Astrocyte of the cerebellum (primary cell): ENCODE data around the gene NME8.

Experiments used
- DNase-seq: peaks from one replicate; pipeline ENCODE4 v3.0.0-alpha.2; 2011; ENCODE audit warnings: low read depth
- H3K4me3 ChIP-seq: 2 replicates; pipeline ENCODE4 v1.5.1; 2011; ENCODE audit warnings: mild to moderate bottlenecking, low read depth, low read length, moderate library complexity
- in situ Hi-C: cut with HindIII; loops from 2 replicates; pipeline ENCODE4 v1.10.0; 2017; ENCODE audit warnings: low sequenced_read_pairs
- TF ChIP-seq, protein P1 (sequence below): IDR thresholded peaks from 2 replicates; pipeline ENCODE4 v1.5.1; 2012; ENCODE audit warnings: low read length, low read depth, moderate library complexity, mild to moderate bottlenecking; ENCODE audit errors: missing control alignments

Gene NME8

DNA sequence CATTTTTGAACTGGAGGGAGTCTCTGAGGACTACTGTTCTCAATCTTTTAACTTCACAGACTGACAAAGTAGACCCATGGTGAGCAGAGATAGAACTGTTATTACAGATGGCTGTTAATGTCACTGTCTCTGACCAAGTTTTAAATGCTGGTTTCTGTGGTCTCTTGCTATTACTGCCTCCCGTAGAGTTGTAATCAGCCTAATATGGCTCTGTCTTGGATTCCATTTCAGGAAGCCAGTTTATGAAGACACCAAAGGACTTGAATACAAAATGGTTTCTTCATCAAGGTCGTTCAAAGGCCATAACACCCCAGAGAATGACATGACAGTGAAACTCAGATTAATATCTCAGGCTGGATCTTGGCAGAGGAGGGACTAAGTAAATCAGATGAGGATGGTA is 64.4 kb downstream of the NME8 start:
- peak overlapping the region; percentile 9 for H3K4me3 ChIP-seq
- TF ChIP-seq, protein P1, sequence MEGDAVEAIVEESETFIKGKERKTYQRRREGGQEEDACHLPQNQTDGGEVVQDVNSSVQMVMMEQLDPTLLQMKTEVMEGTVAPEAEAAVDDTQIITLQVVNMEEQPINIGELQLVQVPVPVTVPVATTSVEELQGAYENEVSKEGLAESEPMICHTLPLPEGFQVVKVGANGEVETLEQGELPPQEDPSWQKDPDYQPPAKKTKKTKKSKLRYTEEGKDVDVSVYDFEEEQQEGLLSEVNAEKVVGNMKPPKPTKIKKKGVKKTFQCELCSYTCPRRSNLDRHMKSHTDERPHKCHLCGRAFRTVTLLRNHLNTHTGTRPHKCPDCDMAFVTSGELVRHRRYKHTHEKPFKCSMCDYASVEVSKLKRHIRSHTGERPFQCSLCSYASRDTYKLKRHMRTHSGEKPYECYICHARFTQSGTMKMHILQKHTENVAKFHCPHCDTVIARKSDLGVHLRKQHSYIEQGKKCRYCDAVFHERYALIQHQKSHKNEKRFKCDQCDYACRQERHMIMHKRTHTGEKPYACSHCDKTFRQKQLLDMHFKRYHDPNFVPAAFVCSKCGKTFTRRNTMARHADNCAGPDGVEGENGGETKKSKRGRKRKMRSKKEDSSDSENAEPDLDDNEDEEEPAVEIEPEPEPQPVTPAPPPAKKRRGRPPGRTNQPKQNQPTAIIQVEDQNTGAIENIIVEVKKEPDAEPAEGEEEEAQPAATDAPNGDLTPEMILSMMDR: no peak
- in situ Hi-C loops: loop anchor here (25.0 kb wide), 1 partner anchor 400 kb away; no protein-coding TSS in a partner anchor

DNA sequence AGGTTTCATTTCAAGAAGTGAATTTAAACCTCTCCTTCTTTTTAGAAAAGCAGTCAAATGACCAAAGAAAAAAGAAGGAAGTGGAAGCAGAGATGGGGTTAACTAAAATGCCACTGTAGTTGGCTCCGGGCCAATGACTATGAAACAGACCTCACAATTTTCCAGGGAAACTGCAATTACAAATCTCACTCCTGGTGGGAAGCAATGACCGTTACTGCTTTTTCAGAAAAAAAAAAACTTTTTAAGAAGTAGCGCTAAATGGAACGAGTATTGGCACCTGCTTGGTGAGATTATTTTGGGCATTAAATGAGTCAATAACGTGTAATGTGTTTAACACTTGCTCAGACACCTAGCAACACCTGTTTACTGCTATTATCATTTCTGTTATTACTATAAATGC is 67.0 kb downstream of the NME8 start:
- TF ChIP-seq, protein P1: no peak
- DNase-seq: no peak
- peak overlapping the region; percentile 74 for H3K4me3 ChIP-seq
- in situ Hi-C loops: loop anchor here (25.0 kb wide), 1 partner anchor 397 kb away; no protein-coding TSS in a partner anchor

More for the DNA sequence above, 64.4 kb downstream of the NME8 start:
- DNase-seq: no peak

DNA sequence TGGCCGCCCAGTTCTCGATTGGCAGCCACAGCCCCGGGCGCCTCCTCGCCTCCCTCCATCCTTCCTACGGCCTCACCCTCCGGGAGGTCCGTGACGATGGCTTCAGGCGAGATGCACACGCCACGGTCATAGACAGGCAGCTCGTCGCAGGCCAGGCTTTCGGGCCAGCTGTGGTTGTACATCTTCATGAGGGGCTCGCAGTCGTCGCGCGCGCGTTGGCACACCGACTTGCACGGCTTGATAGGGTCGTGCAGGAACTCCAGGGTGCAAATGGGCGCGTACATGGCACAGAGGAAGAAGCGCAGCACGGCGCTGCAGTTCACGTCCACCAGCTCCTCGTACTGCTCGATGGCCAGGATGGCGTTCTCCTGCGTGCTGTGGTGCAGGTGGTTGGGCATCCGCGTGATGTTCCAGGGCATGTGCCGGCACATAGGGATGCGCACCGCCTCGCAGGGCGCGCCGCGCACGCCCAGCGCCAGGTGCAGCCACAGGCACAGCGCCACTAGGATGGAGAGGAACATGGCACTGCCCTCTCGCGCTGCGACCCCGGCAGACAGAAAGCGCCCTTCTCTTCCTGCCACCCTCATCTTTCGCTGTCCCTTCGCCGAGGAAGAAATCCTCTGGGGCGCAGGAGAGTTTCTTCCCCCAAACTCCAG is 67.7 kb downstream of the NME8 start:
- TF ChIP-seq, protein P1: no peak
- DNase-seq: no peak
- in situ Hi-C loops: loop anchor here (25.0 kb wide), 1 partner anchor 396 kb away; no protein-coding TSS in a partner anchor
- H3K4me3 ChIP-seq: peak overlapping the region; percentile 74

DNA sequence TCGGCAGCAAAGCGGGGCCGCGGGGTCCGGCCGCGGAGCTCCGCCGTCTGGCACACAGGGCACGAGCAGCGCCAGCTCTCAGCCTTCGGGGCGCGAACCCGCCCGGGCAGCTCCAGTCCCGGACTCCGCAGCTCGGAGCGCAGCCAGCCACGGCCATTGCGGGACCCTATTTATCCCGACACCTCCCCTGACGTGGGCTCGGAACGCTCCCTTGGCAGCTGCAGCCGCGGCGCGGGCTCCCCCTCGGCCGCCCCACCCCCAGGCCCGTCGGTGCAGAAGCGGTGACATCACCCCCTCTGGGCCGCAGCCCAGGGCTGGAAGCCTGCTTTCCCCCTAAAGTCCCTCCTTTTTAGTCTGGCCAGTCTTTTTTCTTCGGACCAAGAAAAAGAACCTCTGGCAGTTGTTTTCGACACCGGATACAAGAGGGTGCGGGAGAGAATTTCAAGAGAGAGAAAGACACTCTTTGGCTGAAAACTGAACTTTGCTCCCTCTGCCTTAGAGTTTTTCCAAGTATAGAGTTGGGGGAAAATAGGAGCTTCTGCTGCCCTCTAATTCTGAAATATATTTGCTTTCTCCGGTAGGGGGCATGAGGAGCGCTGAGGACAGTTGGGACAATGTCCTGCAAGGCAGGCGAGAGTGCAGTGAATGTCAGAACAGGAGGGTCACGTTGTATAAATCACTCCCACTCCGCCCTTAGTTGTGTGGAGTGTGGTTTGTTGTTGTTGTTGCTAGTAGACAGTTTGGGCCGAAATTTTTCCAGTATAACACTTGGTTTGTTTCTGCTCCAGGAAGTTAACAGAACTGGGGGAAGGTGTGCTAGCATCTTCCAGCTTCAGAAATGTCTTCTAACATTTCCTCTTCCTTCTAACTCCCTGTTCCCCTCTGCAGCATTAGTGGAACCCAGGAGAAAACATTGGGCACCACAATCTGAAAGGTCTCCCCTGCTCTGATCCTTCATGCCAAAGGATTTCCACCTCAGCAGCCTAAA is 68.6 kb downstream of the NME8 start, which contains the start of gene SFRP4:
Gene SFRP4, minus strand, starts transcription at position 145 of the 988 bp plus-strand sequence. CDS start 280 bp downstream, outside the sequence.
- in situ Hi-C loops: loop anchor here (25.0 kb wide), 1 partner anchor 395 kb away; no protein-coding TSS in a partner anchor
- TF ChIP-seq, protein P1: peak; percentile 77
- peak within 1 kb of the TSS; percentile 74 for H3K4me3 ChIP-seq
- peak; percentile 63 for DNase-seq

DNA sequence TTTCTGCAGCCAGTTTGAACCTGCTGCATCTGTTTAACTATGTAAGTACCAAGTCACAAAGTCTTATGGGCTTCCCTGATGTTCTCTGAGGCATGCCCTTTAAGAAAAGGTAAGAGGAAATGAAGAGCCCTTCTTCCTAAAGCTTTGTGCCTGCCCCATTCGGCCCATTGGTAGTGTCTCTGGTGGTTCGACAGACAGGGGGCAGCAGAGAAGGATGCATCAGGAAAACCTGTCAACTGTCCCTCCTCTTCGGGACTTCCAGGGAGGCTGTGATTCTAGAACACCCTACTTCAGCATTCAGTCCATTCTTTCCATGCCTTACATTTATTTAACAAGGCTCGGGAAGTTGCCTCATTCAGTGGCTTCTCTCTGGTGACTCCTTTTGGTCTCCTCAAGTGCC is 70.1 kb downstream of the NME8 start:
- TF ChIP-seq, protein P1: no peak
- H3K4me3 ChIP-seq: no peak overlapping the region
- in situ Hi-C loops: loop anchor here (25.0 kb wide), 1 partner anchor 394 kb away; no protein-coding TSS in a partner anchor
- no peak for DNase-seq

DNA sequence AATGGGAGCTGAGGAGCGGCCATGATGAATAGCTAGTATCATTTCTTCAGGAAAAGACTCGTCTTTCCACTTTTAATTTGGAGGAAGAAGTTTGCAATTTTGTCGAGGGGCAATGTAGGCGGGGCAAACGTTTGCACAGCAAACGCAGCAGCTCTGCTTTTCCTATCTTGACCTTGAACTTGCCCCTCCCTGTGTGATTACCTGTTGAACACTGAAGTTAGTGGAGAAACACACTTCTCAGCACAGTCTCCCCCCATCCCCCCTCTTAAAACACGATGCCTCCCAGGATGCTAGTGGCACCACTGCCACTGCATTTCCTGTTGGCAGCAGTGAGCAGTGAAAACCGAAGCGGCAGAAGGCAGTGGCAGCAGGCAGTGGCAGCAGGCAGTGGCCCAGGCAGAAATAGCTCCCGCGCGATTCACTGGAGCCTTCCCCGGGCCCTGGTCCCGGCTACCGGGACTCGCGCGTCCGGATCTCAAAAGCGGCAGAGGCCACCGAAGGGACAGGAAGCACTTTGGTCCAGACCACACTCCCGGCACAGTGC is 72.0 kb downstream of the NME8 start, which contains the start of gene EPDR1:
Gene EPDR1, plus strand, starts transcription at position 336 of the 544 bp plus-strand sequence. CDS start 300 bp downstream, outside the sequence.
- TF ChIP-seq, protein P1: no peak
- H3K4me3 ChIP-seq: peak within 1 kb of the TSS; percentile 54
- DNase-seq: no peak
- in situ Hi-C loops: loop anchor here (25.0 kb wide), 1 partner anchor 392 kb away; no protein-coding TSS in a partner anchor
